Muscle of arm (tissue), 12 donors: Measurements from ENCODE around the gene DCANP1. TPM values are rescaled to one million over a fixed set of nuclear protein-coding genes. Genes with fewer than 3 reads are reported as not detected.

Source experiments
- DNase-seq: peaks from one replicate; pipeline ENCODE4 v3.0.0-alpha.2; 2013
- polyA plus RNA-seq, 12 donors: library from polyadenylated mRNA; unstranded; fragments of 120-200 nt; gene quantifications; one replicate each; pipeline ENCODE4 v1.2.1, GENCODE V29; 2013; ENCODE audit not compliant: insufficient read length in 12 of 12

The DCANP1 gene
- polyA plus RNA-seq, 12 donors: 0.07 to 0.87 (median 0.11) TPM; not detected in 5

GRCh38 chr5:135481387-135481786 lies 34.2 kb upstream of the DCANP1 start:
- DNase-seq: no peak

- DNase-seq: no peak
Measured at GRCh38 chr5:135480511-135480910, 33.4 kb upstream of the DCANP1 start.

DNA sequence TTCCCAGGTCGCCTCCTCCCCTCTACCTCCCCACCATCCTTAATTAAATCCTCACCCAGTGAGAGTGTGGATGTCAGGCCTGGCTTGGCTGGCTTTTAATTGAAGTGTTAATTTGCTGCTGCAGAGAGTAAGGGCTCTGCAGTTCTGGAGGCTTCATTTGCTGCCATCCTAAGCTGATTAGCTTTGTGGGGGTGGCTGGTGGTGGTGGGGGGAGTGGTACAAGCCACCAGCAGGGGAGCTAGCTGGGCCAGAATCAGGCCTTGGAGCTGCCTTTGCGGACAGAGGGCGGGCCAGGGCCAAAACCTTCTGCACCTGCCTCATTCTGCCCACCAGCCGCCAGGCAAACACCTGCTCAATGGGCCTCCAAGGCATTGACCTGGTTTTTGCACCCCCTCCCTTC lies 31.8 kb upstream of the DCANP1 start:
- DNase-seq: no peak

GRCh38 chr5:135477613-135478066 lies 30.5 kb upstream of the DCANP1 start:
- DNase-seq: no peak

GRCh38 chr5:135476615-135477581 lies 29.8 kb upstream of the DCANP1 start:
- DNase-seq: no peak

DNA sequence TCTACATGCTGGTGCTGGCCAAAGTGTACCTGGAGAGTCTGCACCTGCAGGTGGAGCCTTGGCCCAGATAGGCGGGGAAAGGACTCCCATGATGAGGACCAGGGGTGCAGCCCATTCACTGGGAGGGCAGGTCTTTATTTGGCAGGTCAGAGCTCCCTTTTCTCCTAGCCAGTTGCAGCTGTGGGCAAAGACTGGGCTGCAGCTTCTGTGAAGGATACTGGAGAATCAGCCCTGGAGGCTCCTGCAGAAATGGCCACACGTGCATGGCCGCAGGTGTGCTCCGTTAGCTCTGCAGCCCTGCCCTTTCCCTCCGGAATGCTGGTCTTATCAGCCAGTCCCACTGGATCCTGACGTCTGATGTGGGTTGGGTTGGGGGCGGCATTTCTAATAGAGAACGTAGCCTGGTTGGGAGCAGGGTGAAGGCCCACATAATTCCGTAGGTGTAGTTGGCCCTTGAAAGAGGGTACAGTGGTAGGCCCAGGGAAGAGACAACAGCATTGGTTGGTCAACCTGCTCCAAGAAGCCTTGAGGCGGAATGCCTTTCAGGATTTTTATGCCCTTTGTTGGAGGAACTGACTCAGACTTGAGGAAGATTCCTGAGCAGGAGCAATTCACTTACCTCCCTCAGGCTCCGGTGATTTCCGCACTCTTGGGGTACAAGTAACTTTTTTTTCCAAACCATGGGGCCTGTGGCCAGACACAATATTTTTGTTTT lies 27.0 kb upstream of the DCANP1 start:
- no peak for DNase-seq

GRCh38 chr5:135472141-135472540 lies 25.0 kb upstream of the DCANP1 start:
- DNase-seq: no peak

DNA sequence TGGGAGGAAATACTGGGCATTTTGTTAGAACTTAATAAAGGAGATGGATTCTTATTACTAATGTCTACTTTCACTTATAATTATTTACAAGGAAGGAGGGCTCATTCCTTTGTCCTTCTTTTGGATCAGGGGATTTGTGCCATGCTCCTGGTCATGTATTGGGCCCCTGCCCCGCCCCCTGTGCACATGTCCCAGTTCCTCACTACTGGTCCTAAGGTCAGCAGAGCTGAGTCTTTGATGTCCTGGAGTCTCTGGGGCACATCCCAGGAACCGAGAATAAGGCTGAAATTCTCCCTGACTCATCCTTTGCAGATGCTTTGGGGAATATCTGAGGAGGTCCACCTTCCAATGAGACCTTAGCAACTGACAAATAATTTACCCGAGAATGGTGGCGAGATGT lies 24.6 kb upstream of the DCANP1 start:
- DNase-seq: no peak

DNA sequence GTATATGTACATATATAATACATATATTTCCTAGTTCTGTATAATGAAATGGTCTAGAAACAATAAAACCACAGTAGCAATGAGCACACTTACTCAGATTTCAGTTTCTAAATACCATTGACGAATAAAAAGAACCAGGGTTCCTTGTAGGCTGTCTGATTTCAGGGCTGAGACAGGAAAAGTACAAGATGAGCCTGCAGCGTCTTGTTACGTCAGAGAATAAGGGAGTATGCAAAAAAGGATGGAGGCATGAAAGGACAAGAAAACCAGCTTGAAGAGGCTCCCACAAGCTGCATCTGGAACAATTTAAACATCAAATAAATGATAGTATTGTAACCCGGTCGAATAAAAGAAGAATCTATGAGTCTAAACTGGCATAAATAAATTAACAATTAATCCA lies 22.8 kb upstream of the DCANP1 start:
- DNase-seq: no peak

DNA sequence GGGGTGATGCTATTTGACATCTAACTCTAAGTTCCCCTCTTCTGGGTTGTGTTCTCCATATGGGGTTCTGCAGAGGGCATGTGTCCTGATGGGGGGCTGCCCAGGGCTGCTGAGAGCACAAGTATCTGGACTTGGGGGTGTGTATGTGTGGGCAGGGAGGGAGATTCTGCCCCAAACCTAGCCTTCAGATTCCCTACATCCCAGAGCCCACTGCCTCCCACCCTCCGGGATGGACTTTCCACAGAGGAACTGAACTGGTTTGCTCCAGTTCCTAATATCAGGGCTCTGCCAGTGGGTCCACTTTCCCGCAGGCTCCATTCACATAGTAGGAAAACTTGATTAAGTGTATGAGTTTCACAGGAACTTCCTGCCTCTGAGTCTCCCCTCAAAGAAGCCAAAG lies 21.4 kb upstream of the DCANP1 start:
- no peak for DNase-seq

DNA sequence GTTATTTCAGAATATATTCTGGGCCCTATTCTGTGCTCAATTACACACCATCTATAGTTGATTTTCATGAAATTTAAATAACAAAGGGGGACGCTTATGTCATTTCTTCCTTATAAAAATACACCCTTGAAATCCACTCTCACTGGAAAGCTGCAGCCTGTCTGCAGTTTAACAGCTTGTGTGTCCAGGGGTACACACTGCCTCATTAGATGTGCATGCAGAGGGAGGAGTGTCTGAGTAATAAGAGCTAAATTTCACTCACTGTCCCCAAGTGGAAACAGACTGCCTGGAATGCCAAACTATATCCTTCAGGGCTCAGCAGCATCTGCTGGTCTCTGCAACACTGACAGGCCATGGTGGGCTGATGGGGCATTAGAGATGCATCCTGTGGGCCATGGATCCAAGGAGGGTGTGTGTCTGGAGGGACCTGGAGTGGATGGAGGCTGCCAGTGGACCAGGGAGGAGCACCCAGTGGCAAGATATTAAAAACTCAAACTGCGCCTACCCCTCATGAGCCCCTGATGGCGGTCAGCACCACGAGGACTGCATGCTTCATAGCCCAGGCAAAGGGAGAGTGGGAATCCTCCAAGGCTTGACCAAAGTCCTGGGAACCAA lies 20.8 kb upstream of the DCANP1 start:
- DNase-seq: no peak

DNA sequence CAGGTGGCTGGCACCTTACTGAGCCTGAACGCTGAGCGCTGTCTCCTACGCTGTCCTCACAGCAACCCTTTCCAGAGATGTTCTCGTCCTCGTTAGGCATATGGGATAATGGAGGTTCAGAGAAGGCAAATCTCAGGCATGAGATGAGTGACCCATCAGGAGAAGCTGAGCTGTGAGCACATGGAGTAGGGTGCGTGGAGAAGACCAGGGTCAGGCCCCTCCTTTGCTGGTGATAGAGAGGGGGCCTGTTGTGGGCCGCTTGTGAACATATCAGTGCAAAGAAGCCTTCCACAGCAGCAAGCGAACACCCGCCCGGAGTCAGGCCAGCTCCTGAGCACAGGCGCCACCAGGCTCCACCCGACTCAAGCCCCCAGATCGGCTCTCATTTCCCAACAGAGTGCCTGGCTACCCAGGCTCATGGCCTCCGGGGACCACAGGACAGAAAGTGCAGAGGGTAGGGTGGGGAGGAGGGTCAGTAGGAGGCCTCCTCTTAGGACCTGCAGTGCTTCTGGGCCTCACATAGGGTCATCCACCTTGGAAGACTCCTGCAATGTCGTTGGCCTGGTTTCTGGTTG lies 20.0 kb upstream of the DCANP1 start:
- no peak for DNase-seq

- DNase-seq: peak; percentile 82
Measured at GRCh38 chr5:135466178-135467050, 19.3 kb upstream of the DCANP1 start.

DNA sequence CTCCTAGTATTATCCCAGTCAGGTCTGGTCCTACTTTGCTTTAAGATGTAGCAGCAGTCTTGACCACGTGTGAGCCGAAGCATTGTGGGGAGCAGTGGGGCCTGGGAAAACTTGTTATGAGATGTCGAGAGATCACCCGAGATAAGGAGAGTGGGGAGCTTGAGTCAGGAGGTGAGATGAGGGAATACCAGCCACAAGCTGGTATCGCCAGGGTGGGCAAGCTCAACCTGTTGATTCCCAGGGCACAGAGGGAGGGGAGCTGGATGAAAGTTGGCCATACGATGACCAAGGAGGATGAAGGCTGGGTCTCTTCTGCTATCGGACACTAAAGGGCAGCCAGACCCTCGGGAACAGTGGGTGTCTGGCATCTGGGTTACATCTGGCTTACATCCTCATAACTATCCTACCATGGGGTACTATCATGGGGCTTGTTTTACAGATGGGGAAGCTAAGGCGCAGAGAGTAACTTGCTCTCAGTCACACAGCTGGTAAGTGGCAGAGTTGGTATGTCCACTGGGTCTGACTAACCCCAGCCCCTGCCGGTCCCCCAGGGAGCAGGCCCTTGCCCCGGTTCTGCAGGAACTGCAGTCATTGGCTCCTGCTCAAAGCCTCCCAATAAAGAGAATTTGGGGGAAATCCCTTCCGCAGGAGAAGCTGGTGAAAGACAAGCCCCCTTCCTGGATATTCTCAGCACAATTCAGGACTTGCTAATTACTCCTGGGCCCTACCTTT lies 18.4 kb upstream of the DCANP1 start:
- DNase-seq: no peak

DNA sequence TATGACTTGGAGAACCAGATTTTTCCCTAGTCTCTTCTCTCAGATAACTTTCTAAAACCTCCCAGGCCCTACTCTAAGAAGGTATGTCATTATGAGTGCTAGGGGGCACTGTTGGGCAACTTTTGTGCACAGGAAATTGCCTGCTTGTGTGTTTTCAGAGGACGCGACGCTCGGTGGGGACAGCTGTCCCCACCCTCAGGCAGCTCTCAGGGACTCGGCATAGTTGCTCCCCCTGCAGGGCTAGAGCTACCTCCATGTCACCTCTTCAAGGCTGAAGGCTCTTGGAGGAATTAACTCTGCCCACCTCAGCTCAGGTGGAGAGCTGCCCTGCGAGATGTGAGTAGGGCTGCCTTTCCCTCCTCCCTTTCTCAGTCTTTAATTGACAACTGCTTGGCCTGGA lies 15.2 kb upstream of the DCANP1 start:
- DNase-seq: no peak

GRCh38 chr5:135461481-135462151 lies 14.5 kb upstream of the DCANP1 start:
- DNase-seq: no peak

DNA sequence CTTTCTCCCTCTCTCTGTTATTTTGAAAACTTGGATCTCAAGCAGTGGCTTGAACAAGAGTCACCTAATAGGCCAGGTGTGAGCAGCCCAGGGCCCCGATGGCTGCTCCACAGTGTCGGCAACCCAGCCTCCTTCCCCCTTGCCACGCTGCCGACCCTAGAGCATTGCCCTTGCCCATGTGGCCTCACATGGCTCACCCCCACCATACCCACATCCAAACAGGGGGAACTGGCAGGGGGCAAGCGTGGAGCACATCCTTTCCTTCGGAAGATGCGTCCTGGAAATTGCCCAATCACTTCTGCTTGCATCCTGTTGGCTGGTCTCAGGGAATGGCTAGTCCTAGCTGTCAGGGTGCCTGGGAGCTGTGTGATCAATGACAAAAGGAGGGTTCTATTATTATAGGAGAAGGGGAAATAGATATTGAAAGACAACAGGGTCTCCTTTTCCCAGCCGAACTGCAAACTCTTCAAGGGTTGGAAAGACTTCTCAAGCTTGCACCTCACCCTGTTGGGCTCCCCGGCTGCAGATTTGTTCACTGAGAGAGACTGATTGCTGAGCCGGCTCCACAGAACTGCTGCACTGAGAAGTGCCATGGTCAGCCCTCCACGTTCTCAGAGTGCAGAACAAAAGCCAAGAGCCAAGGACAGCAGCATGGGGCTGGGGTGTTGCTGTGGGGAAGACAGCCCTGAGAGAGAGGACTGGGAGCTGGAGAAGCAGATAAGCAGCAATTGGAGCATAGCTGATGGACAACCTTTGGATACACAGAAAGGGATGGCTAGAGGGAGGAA lies 13.3 kb upstream of the DCANP1 start:
- no peak for DNase-seq

GRCh38 chr5:135458921-135459331 lies 11.8 kb upstream of the DCANP1 start:
- DNase-seq: no peak

DNA sequence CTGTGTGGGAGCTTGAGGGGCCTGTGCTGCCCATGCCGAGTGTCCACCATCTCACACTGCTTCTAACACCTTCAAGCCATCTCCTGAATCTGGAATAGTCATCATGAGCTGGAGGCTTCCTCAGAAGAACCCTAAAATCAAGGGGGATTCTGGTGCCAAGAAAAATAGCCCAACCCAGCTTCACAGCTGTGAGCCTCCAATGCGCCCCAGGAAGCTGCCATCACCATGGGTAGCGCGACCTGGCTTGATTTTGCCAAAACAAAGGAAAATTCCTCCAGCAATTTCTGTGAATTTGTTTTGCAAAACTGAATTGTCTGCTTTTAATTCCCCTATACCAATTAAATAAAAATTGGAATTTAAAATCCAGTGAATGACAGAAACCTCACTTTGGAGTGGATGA lies 11.2 kb upstream of the DCANP1 start:
- no peak for DNase-seq
